ENCODE data around the gene ADAMTS9.

DNA sequence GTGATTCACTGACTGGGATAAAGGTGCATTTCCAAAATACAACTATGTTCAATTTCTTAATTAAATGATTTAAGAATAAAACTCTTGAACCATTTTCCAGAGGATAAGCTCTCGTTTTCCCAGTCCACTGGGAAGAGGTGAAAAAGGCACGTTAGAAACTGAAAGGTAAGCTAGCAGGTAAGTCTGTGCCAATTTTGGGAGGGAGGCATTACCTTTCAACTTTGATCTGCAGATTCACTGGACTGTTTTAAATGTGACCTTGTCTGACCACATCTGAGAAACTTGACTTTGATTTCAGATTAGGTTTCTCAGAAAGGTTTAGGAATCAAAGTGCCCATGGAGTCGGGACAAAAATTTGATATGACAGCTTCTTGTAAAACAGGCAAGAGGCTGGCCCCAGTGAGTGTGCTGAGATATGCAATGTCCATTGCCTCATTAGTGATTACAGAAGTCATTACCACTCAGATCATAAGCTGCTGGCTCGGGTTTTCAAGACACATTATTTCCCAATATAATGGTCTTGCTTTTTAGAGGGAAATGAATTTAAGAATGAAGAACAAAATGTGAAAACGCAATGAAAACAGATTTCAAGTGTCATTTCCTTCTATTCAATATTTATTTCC lies 118.8 kb downstream of the ADAMTS9 start:
- TF ChIP-seq POLR2A (IDR thresholded peaks at IDR 0.05), result no peak
- TF ChIP-seq, protein P1, sequence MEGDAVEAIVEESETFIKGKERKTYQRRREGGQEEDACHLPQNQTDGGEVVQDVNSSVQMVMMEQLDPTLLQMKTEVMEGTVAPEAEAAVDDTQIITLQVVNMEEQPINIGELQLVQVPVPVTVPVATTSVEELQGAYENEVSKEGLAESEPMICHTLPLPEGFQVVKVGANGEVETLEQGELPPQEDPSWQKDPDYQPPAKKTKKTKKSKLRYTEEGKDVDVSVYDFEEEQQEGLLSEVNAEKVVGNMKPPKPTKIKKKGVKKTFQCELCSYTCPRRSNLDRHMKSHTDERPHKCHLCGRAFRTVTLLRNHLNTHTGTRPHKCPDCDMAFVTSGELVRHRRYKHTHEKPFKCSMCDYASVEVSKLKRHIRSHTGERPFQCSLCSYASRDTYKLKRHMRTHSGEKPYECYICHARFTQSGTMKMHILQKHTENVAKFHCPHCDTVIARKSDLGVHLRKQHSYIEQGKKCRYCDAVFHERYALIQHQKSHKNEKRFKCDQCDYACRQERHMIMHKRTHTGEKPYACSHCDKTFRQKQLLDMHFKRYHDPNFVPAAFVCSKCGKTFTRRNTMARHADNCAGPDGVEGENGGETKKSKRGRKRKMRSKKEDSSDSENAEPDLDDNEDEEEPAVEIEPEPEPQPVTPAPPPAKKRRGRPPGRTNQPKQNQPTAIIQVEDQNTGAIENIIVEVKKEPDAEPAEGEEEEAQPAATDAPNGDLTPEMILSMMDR (IDR thresholded peaks at IDR 0.05), result no peak

All from heart left ventricle (tissue), 13 donors.